Tibial artery (tissue), 4 donors: ENCODE results near the gene PILRB.
A peak's percentile ranks its signal among the peaks of the same experiment; 100 is the strongest.

Experiments
- DNase-seq, 2 donors: peaks; one replicate each; pipeline ENCODE4 v3.0.0-alpha.2; 2019
- H3K27ac ChIP-seq, 2 donors: fragments of 200-600 bp; sonication (generic) in 1 of 2; 1 replicate in 1 of 2; 2 replicates in 1 of 2; pipeline ENCODE4 v1.5.1; 2018 to 2019; ENCODE audit warnings: mild to moderate bottlenecking in 1 of 2
- H3K27me3 ChIP-seq, 2 donors: fragments of 200-600 bp; sonication (generic) in 1 of 2; one replicate each; pipeline versions ENCODE4 v1.5.1 to v1.6.0; 2016 to 2019
- H3K36me3 ChIP-seq, 3 donors: fragments of 200-600 bp; sonication (generic) in 2 of 3; one replicate each; pipeline ENCODE4 v1.5.1; 2016 to 2019; ENCODE audit warnings: mild to moderate bottlenecking in 2 of 3
- H3K4me1 ChIP-seq, 4 donors: fragments of 200-600 bp; sonication (generic) in 2 of 4; 1 replicate in 3 of 4; 2 replicates in 1 of 4; pipeline ENCODE4 v1.5.1; 2016 to 2019
- H3K4me3 ChIP-seq, 2 donors: fragments of 200-600 bp; sonication (generic) in 1 of 2; 1 replicate in 1 of 2; 2 replicates in 1 of 2; pipeline ENCODE4 v1.5.1; 2018 to 2019; ENCODE audit warnings: mild to moderate bottlenecking in 2 of 2
- H3K9me3 ChIP-seq, 3 donors: fragments of 200-600 bp; sonication (generic) in 1 of 3; one replicate each; pipeline ENCODE4 v1.5.1; 2016 to 2019
- intact Hi-C: fragments of 100-400 bp; cut with DNase I; formaldehyde crosslinking; loops from one replicate; pipeline ENCODE4 v1.15.0; 2023; ENCODE audit warnings: low total_unique reads
- TF ChIP-seq, protein P1 (sequence below), 2 experiments: fragments of 200-600 bp in 1 of 2; fragments of 450-650 bp in 1 of 2; IDR thresholded peaks; one replicate each; pipeline ENCODE4 v1.5.1; 2017 to 2019; ENCODE audit warnings: antibody characterized with exemption in 2 of 2, mild to moderate bottlenecking in 1 of 2, moderate library complexity in 1 of 2

PILRB gene

DNA sequence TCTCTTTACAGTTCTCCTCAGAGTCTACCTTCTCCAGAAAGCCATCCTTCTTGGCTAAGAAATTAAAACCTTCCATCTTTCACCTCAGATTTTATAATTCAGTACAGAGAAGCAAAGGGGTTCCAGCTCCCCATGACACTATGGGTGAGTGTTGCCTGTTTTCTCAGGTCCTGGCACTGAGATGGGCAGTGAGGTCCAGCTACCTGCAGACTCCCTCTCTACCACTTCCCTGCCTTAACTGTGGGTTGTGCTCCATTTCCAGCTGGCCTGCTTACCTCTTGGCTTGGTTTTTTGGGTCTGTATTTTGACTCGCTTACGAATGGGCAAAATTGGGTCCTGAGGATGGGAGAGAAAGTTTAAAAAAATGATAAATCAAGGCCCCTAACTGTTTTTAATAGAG lies 44.3 kb downstream of the PILRB start:
- TF ChIP-seq, protein P1, sequence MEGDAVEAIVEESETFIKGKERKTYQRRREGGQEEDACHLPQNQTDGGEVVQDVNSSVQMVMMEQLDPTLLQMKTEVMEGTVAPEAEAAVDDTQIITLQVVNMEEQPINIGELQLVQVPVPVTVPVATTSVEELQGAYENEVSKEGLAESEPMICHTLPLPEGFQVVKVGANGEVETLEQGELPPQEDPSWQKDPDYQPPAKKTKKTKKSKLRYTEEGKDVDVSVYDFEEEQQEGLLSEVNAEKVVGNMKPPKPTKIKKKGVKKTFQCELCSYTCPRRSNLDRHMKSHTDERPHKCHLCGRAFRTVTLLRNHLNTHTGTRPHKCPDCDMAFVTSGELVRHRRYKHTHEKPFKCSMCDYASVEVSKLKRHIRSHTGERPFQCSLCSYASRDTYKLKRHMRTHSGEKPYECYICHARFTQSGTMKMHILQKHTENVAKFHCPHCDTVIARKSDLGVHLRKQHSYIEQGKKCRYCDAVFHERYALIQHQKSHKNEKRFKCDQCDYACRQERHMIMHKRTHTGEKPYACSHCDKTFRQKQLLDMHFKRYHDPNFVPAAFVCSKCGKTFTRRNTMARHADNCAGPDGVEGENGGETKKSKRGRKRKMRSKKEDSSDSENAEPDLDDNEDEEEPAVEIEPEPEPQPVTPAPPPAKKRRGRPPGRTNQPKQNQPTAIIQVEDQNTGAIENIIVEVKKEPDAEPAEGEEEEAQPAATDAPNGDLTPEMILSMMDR (IDR thresholded peaks at IDR 0.05): no peak
- no peak overlapping the region for H3K4me3 ChIP-seq
- H3K27me3 ChIP-seq: no peaks in the 10 kb centered on the region
- H3K4me1 ChIP-seq: no peaks in the 10 kb centered on the region
- intact Hi-C loops: no loop called here
- no peaks in the 10 kb centered on the region for H3K9me3 ChIP-seq
- no peak for DNase-seq
- no peak overlapping the region for H3K27ac ChIP-seq
- H3K36me3 ChIP-seq: peaks cover 0 to 10% (median 0%) of the 10 kb centered on the region in 3 donors

DNA sequence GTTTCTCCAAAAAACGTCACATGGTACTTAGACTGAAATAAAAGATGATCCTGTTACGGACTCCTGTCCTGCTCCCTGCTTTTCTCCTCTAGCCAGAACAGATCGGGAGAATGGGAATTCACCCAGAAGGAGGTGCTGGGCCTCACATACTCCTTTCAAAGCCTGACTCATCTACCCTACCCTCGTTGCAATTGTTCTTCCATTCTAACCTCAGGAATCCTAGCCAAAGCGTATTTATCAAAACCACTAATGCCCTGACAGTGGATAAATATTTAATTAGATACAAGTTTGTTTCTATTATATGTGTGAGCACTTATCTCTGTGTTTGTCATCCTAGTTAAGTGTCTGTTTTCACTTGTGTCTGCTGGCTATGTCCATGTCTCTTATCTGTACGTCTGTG lies 48.9 kb downstream of the PILRB start:
- Histone ChIP-seq H3K4me3 (no peak overlapping the region), H3K9me3 (no peaks in the 10 kb centered on the region), H3K27me3 (no peaks in the 10 kb centered on the region), H3K36me3 (peaks cover 0 to 3% (median 0%) of the 10 kb centered on the region in 3 donors), H3K4me1 (no peaks in the 10 kb centered on the region), H3K27ac (no peak overlapping the region)
- intact Hi-C loops: no loop called here
- TF ChIP-seq, protein P1 (IDR thresholded peaks at IDR 0.05): no peak
- no peak for DNase-seq

DNA sequence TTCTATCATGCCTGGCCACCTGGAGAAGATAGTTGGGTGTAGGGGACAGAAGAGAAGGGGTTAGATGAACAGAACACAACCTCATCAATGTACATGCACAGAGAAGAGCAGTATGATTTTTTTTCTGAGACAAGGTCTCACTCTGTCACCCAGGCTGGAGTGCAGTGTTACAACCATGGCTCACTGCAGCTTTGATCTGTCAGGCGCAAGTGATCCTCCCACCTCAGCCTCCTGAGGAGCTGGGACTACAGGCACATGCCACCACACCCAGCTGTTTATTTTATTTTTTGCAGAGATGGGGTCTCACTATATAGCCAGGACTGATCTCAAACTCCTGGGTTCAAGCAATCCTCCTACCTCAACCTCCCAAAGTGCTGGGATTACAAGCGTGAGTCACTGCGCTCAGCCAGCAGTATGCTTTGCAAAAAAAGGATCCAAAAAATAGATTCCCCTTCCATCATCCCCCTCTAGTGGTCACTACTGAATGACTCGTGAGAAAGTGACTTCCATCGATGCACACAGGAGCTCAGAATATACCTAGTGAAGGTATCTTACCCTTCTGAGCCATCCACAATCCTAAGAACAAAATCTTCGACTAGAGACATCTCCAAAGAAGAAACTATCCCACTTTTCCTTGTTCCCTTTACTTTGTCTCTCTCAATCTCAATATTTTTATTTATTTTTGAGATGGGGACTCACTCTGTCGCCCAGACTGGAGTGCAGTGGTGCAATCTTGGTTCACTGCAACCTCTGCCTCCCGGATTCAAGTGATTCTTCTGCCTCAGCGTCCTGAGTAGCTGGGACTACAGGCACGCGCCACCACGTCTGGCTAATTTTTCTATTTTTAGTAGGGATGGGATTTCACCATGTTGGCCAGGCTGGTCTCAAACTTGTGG lies 49.6 kb downstream of the PILRB start:
- intact Hi-C loops: no loop called here
- TF ChIP-seq, protein P1 (IDR thresholded peaks at IDR 0.05): peak; percentile 59 to 64
- no peaks in the 10 kb centered on the region for H3K4me1 ChIP-seq
- H3K36me3 ChIP-seq: no peaks in the 10 kb centered on the region
- H3K4me3 ChIP-seq: no peak overlapping the region
- DNase-seq: peak in 1 of 2 donors; percentile 34
- no peak overlapping the region for H3K27ac ChIP-seq
- H3K9me3 ChIP-seq: no peaks in the 10 kb centered on the region
- no peaks in the 10 kb centered on the region for H3K27me3 ChIP-seq

DNA sequence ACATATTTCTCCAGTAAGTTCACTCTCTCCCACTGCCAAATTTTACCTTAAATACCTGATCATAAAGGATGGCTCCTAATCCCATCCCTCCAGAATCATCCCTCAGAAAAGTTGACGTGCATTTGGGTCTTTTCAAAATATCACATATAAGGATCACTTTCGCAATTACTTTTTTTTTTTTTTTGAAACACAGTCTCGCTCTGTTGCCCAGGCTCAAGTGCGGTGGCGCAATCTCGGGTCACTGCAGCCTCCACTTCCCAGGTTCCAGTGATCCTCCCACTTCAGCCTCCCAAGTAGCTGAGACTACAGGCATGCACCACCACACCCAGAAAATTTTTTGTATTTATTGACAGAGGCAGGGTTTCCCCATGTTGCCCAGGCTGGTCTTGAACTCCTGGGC lies 53.2 kb downstream of the PILRB start:
- intact Hi-C loops: no loop called here
- Histone ChIP-seq H3K36me3 (no peaks in the 10 kb centered on the region), H3K27me3 (no peaks in the 10 kb centered on the region), H3K4me3 (no peak overlapping the region), H3K9me3 (no peaks in the 10 kb centered on the region), H3K4me1 (no peaks in the 10 kb centered on the region), H3K27ac (no peak overlapping the region)
- TF ChIP-seq, protein P1 (IDR thresholded peaks at IDR 0.05): no peak
- no peak for DNase-seq

DNA sequence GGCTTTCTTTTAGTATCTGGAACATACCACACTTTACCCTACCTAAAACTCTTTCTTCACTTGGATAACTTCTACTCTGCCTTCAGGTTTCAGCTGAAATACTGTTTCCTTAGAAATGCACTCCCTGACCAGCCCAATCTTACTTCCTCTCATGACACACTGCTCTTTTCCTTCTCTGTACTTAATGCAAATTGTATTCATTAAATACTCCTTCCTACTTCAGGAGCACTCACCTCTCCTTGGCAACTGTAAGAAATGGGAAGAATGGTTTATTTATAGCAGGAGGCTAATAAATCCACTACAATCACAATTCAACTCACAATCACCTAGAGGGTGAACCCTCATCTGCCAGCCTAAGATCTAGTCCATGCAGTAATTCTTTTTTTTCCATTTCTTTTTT lies 55.4 kb downstream of the PILRB start:
- Histone ChIP-seq H3K27ac (no peak overlapping the region), H3K9me3 (no peaks in the 10 kb centered on the region), H3K4me1 (no peaks in the 10 kb centered on the region), H3K36me3 (no peaks in the 10 kb centered on the region), H3K27me3 (no peaks in the 10 kb centered on the region), H3K4me3 (no peak overlapping the region)
- no peak for DNase-seq
- intact Hi-C loops: no loop called here
- TF ChIP-seq, protein P1 (IDR thresholded peaks at IDR 0.05): no peak
